NCI-H1436 treated with DMSO at 0.1 percent for 48 hours (cell line): ENCODE measurements around the gene ANKS1B.
"Not testable (repeated sequence)": the region's sequence is repeated elsewhere in the genome, so short reads cannot be mapped to it uniquely, and the experiment has no call there.

ENCODE experiments used
- DNase-seq: peaks from one replicate; lab custom pipeline; 2025; lab: John Stamatoyannopoulos, UW

Gene ANKS1B

GRCh38 chr12:99372257-99372920, 612.3 kb downstream of the ANKS1B start:
- DNase-seq = no peak

GRCh38 chr12:99370421-99371138, 614.2 kb downstream of the ANKS1B start:
- DNase-seq = no peak

- no peak for DNase-seq
These were observed 617.6 kb downstream of the ANKS1B start for GRCh38 chr12:99367181-99367580.

GRCh38 chr12:99352269-99352668, 632.5 kb downstream of the ANKS1B start:
- no peak for DNase-seq

- no peak for DNase-seq
These were observed 640.8 kb downstream of the ANKS1B start for GRCh38 chr12:99343960-99344359.

- no peak for DNase-seq
These were observed 645.1 kb downstream of the ANKS1B start for GRCh38 chr12:99339663-99340062.

- DNase-seq = no peak
These were observed 650.3 kb downstream of the ANKS1B start for GRCh38 chr12:99334285-99335056.

GRCh38 chr12:99332936-99333591, 651.7 kb downstream of the ANKS1B start:
- no peak for DNase-seq

GRCh38 chr12:99330216-99330615, 654.5 kb downstream of the ANKS1B start:
- no peak for DNase-seq

GRCh38 chr12:99321210-99321609, 663.5 kb downstream of the ANKS1B start:
- not testable (repeated sequence) for DNase-seq

GRCh38 chr12:99311373-99311772, 673.4 kb downstream of the ANKS1B start:
- DNase-seq = no peak

GRCh38 chr12:99309812-99310211, 674.9 kb downstream of the ANKS1B start:
- DNase-seq = no peak

- no peak for DNase-seq
These were observed 681.9 kb downstream of the ANKS1B start for GRCh38 chr12:99302874-99303273.

- DNase-seq = no peak
These were observed 697.6 kb downstream of the ANKS1B start for GRCh38 chr12:99287136-99287535.

- no peak for DNase-seq
These were observed 700.6 kb downstream of the ANKS1B start for GRCh38 chr12:99284161-99284560.

- DNase-seq = no peak
These were observed 702.1 kb downstream of the ANKS1B start for GRCh38 chr12:99282624-99283023.

GRCh38 chr12:99282086-99282485, 702.6 kb downstream of the ANKS1B start:
- DNase-seq = no peak

- no peak for DNase-seq
These were observed 703.5 kb downstream of the ANKS1B start for GRCh38 chr12:99281277-99281676.

- no peak for DNase-seq
These were observed 705.8 kb downstream of the ANKS1B start for GRCh38 chr12:99278899-99279298.

GRCh38 chr12:99277591-99278379, 707.0 kb downstream of the ANKS1B start:
- no peak for DNase-seq

- no peak for DNase-seq
These were observed 713.7 kb downstream of the ANKS1B start for GRCh38 chr12:99271071-99271470.

- DNase-seq = no peak
These were observed 717.7 kb downstream of the ANKS1B start for GRCh38 chr12:99267038-99267437.
